H1 (cell line): ENCODE results near the gene RNF208. TPM values are rescaled to one million over a fixed set of nuclear protein-coding genes. Genes with fewer than 3 reads are reported as not detected.

Experiments
- CTCF ChIA-PET: fragments of 300-600 bp; sonication (Branson Sonifier 250); formaldehyde crosslinking; loops from one replicate; lab custom pipeline; 2021; ENCODE audit not compliant: partially characterized antibody; lab: Charles Lee
- POLR2A ChIA-PET: fragments of 300-600 bp; sonication (Branson Sonifier 250); formaldehyde crosslinking; loops from one replicate; lab custom pipeline; 2021; ENCODE audit warnings: inconsistent platforms; ENCODE audit not compliant: partially characterized antibody; lab: Charles Lee
- DNase-seq, 2 experiments: peaks; one replicate each; pipeline versions ENCODE4 v3.0.0 to v3.0.0-alpha.2; 2010 to 2022; ENCODE audit warnings: low spot score in 2 of 2, low read depth in 1 of 2, mixed read lengths in 1 of 2
- FAIRE-seq: peaks from 2 replicates; lab custom pipeline; 2011; peaks lifted over from hg19 to GRCh38; lab: Jason Lieb, UNC
- H2AFZ ChIP-seq: 2 replicates; pipeline ENCODE4 v1.8.1; 2012; ENCODE audit warnings: low read length, inconsistent platforms
- H2AK5ac ChIP-seq: 2 replicates; pipeline ENCODE4 v1.6.1; 2013; ENCODE audit warnings: low read depth, low read length
- H2BK120ac ChIP-seq: replicated peaks from 2 replicates; pipeline ENCODE3; 2013; ENCODE audit warnings: low read depth, low read length, inconsistent platforms
- H2BK12ac ChIP-seq: 2 replicates; pipeline ENCODE4 v1.6.1; 2013; ENCODE audit warnings: low read depth, low read length
- H2BK15ac ChIP-seq: 2 replicates; pipeline ENCODE4 v1.6.1; 2013; ENCODE audit warnings: low read length
- H2BK20ac ChIP-seq: 2 replicates; pipeline ENCODE4 v1.6.1; 2013; ENCODE audit warnings: low read length
- H2BK5ac ChIP-seq: 2 replicates; pipeline ENCODE4 v1.6.1; 2013; ENCODE audit warnings: low read depth, low read length
- H3K14ac ChIP-seq: 2 replicates; pipeline ENCODE4 v1.6.1; 2013; ENCODE audit warnings: inconsistent platforms; ENCODE audit not compliant: insufficient read length
- H3K18ac ChIP-seq: 2 replicates; pipeline ENCODE4 v1.6.1; 2013; ENCODE audit warnings: low read length; ENCODE audit errors: extremely low read depth
- H3K23ac ChIP-seq: 2 replicates; pipeline ENCODE4 v1.6.1; 2013; ENCODE audit warnings: inconsistent platforms; ENCODE audit not compliant: insufficient read length
- H3K23me2 ChIP-seq: 2 replicates; pipeline ENCODE4 v1.6.1; 2013; ENCODE audit warnings: low read depth, low read length
- H3K27ac ChIP-seq: 2 replicates; pipeline ENCODE4 v1.6.1; 2011; ENCODE audit warnings: low read depth, low read length, inconsistent platforms
- H3K27me3 ChIP-seq, 4 experiments: replicated peaks in 1 of 4; 1 replicate in 1 of 4; 2 replicates in 3 of 4; pipeline versions ENCODE4 v1.6.1 to v1.8.1; 2011 to 2013; ENCODE audit warnings: low read length in 3 of 4, mild to moderate bottlenecking in 3 of 4, inconsistent platforms in 2 of 4, mixed read lengths in 2 of 4, moderate library complexity in 1 of 4; ENCODE audit not compliant: control insufficient read depth in 3 of 4, insufficient read depth in 3 of 4; ENCODE audit errors: extremely low read depth in 1 of 4
- H3K36me3 ChIP-seq, 4 experiments: 2 replicates each; pipeline versions ENCODE4 v1.6.1 to v1.8.1; 2011 to 2013; ENCODE audit warnings: mild to moderate bottlenecking in 4 of 4, low read length in 3 of 4, moderate library complexity in 2 of 4, control low read depth in 1 of 4, inconsistent platforms in 1 of 4; ENCODE audit not compliant: insufficient read depth in 4 of 4, control insufficient read depth in 2 of 4
- H3K4ac ChIP-seq: replicated peaks from 2 replicates; pipeline ENCODE3; 2013; ENCODE audit warnings: low read length, low read depth, mixed read lengths, inconsistent platforms; ENCODE audit not compliant: insufficient read length
- H3K4me1 ChIP-seq, 4 experiments: replicated peaks in 1 of 4; 1 replicate in 1 of 4; 2 replicates in 3 of 4; pipeline versions ENCODE4 v1.6.1 to v1.8.1; 2011 to 2013; ENCODE audit warnings: low read length in 3 of 4, inconsistent platforms in 2 of 4, mixed read lengths in 1 of 4; ENCODE audit not compliant: insufficient read depth in 4 of 4, control insufficient read depth in 3 of 4
- H3K4me2 ChIP-seq, 2 experiments: 2 replicates each; pipeline versions ENCODE4 v1.6.1 to v1.8.1; 2011 to 2013; ENCODE audit warnings: low read depth in 2 of 2, low read length in 2 of 2, control low read depth in 1 of 2, inconsistent platforms in 1 of 2, mild to moderate bottlenecking in 1 of 2; ENCODE audit not compliant: insufficient read depth in 1 of 2
- H3K4me3 ChIP-seq, 4 experiments: fragments of 200-600, 300-600 bp in 1 of 4; sonication (generic), shearing (Covaris generic), sonication (Bioruptor Twin) in 1 of 4; 2 replicates each; pipeline versions ENCODE4 v1.5.1 to v1.8.1; 2011 to 2016; ENCODE audit warnings: low read length in 4 of 4, low read depth in 3 of 4, control low read depth in 2 of 4, inconsistent platforms in 2 of 4, mild to moderate bottlenecking in 2 of 4, mixed read lengths in 1 of 4, moderate library complexity in 1 of 4; ENCODE audit not compliant: insufficient read depth in 2 of 4; ENCODE audit errors: extremely low read depth in 1 of 4
- H3K56ac ChIP-seq: replicated peaks from 2 replicates; pipeline ENCODE3; 2013; ENCODE audit warnings: low read depth, mild to moderate bottlenecking, mixed read lengths, low read length, inconsistent platforms; ENCODE audit not compliant: insufficient read length
- H3K79me1 ChIP-seq: 2 replicates; pipeline ENCODE4 v1.6.1; 2013; ENCODE audit warnings: low read depth, low read length, control low read depth
- H3K79me2 ChIP-seq, 2 experiments: 2 replicates each; pipeline versions ENCODE4 v1.6.1 to v1.8.1; 2012 to 2013; ENCODE audit warnings: low read length in 2 of 2, mild to moderate bottlenecking in 2 of 2, inconsistent platforms in 1 of 2; ENCODE audit not compliant: insufficient read depth in 2 of 2, control insufficient read depth in 1 of 2
- H3K9ac ChIP-seq, 4 experiments: replicated peaks in 1 of 4; 1 replicate in 1 of 4; 2 replicates in 3 of 4; pipeline versions ENCODE4 v1.6.1 to v1.8.1; 2011 to 2013; ENCODE audit warnings: low read depth in 3 of 4, low read length in 3 of 4, control low read depth in 2 of 4, mild to moderate bottlenecking in 2 of 4, moderate library complexity in 2 of 4, inconsistent platforms in 1 of 4; ENCODE audit errors: extremely low read depth in 1 of 4
- H3K9me3 ChIP-seq, 2 experiments: 2 replicates each; pipeline versions ENCODE4 v1.6.1 to v1.8.1; 2012 to 2013; ENCODE audit warnings: mild to moderate bottlenecking in 2 of 2, moderate library complexity in 2 of 2, control low read depth in 1 of 2, inconsistent platforms in 1 of 2, low read depth in 1 of 2, low read length in 1 of 2, mixed read lengths in 1 of 2; ENCODE audit not compliant: insufficient read depth in 2 of 2
- H4K20me1 ChIP-seq, 2 experiments: replicated peaks in 1 of 2; 2 replicates each; pipeline versions ENCODE3 to v1.8.1; 2011 to 2013; ENCODE audit warnings: inconsistent platforms in 2 of 2, low read length in 2 of 2, mild to moderate bottlenecking in 1 of 2; ENCODE audit not compliant: insufficient read depth in 2 of 2, control insufficient read depth in 1 of 2
- H4K5ac ChIP-seq: 2 replicates; pipeline ENCODE4 v1.6.1; 2013; ENCODE audit warnings: low read length, low read depth, mixed read lengths, inconsistent platforms; ENCODE audit not compliant: insufficient read length
- H4K8ac ChIP-seq: 2 replicates; pipeline ENCODE4 v1.8.0; 2013; ENCODE audit warnings: mild to moderate bottlenecking, moderate library complexity, low read length, inconsistent platforms; ENCODE audit not compliant: insufficient read depth; ENCODE audit errors: extremely low read depth
- H4K91ac ChIP-seq: replicated peaks from 2 replicates; pipeline ENCODE3; 2013; ENCODE audit warnings: low read length, mixed read lengths, inconsistent platforms; ENCODE audit not compliant: insufficient read length
- E2F6 ChIP-seq: IDR thresholded peaks from 2 replicates; pipeline ENCODE4 v1.6.1; 2012; ENCODE audit warnings: inconsistent platforms
- EP300 ChIP-seq, 2 experiments: IDR thresholded peaks; 1 replicate in 1 of 2; 2 replicates in 1 of 2; pipeline ENCODE4 v1.6.1; 2011 to 2012; ENCODE audit warnings: low read depth in 2 of 2, low read length in 2 of 2, mild to moderate bottlenecking in 2 of 2, borderline replicate concordance in 1 of 2, inconsistent platforms in 1 of 2, moderate library complexity in 1 of 2
- GTF2F1 ChIP-seq: IDR thresholded peaks from 2 replicates; pipeline ENCODE4 v1.6.1; 2012; ENCODE audit warnings: low read depth, low read length, improper control_type of control experiment, borderline replicate concordance
- HDAC6 ChIP-seq: IDR thresholded peaks from one replicate; pipeline ENCODE4 v1.7.1; 2012; ENCODE audit warnings: low read depth, mild to moderate bottlenecking, inconsistent platforms, low read length, moderate library complexity
- KDM1A ChIP-seq: fragments of 200-600, 300-600 bp; sonication (generic); IDR thresholded peaks from 2 replicates; pipeline ENCODE4 v1.7.1; 2016; ENCODE audit warnings: mild to moderate bottlenecking, low read length, borderline replicate concordance
- NANOG ChIP-seq: IDR thresholded peaks from 2 replicates; pipeline ENCODE4 v1.6.1; 2011; ENCODE audit warnings: low read length, low read depth, mild to moderate bottlenecking, inconsistent platforms; ENCODE audit not compliant: insufficient read depth, poor library complexity, severe bottlenecking
- NRF1 ChIP-seq: IDR thresholded peaks from 2 replicates; pipeline ENCODE4 v1.6.1; 2011; ENCODE audit warnings: mild to moderate bottlenecking, low read depth, low read length, improper control_type of control experiment
- PHF8 ChIP-seq: fragments of 200-600 bp; sonication (generic); conservative IDR thresholded peaks from 2 replicates; pipeline ENCODE4 v1.7.1; 2012; ENCODE audit warnings: low read depth, mild to moderate bottlenecking, inconsistent platforms, low read length, moderate library complexity
- RFX5 ChIP-seq: IDR thresholded peaks from 2 replicates; pipeline ENCODE4 v1.6.1; 2011; ENCODE audit warnings: low read depth, low read length, improper control_type of control experiment, borderline replicate concordance
- RNF2 ChIP-seq: fragments of 200-900, 300-1000 bp; sonication (generic); IDR thresholded peaks from 2 replicates; pipeline ENCODE4 v1.7.1; 2016; ENCODE audit warnings: borderline replicate concordance, low read depth, mild to moderate bottlenecking, antibody characterized with exemption, low read length; ENCODE audit not compliant: poor library complexity, severe bottlenecking; ENCODE audit errors: missing control alignments
- SIRT6 ChIP-seq: IDR thresholded peaks from one replicate; pipeline ENCODE4 v1.7.1; 2012; ENCODE audit warnings: low read length, inconsistent platforms
- TEAD4 ChIP-seq: IDR thresholded peaks from 2 replicates; pipeline ENCODE4 v1.6.1; 2012; ENCODE audit warnings: low read depth, low read length, inconsistent platforms, mixed read lengths
- WGBS, 2 experiments: shearing (Covaris generic) in 1 of 2; methylation state at CpG; one replicate each; pipeline versions ENCODE4 v1.1.6 to v1.1.7; 2013 to 2015; ENCODE audit warnings: low lambda C conversion rate in 2 of 2, mixed read lengths in 2 of 2, inconsistent platforms in 1 of 2, low coverage in 1 of 2, missing lambda C conversion rate in 1 of 2; ENCODE audit not compliant: insufficient replicate concordance in 2 of 2, insufficient coverage in 1 of 2, insufficient read length in 1 of 2; ENCODE audit errors: extremely low coverage in 1 of 2, missing lambda C conversion rate in 1 of 2; 5-methylcytosine and 5-hydroxymethylcytosine counted together
- polyA plus RNA-seq, 7 experiments: library from polyadenylated mRNA; depleted of rRNA in 3 of 7; stranded (reverse) in 5 of 7; unstranded in 2 of 7; fragments of >200 nt in 5 of 7; fragments of 200-250 nt in 2 of 7; gene quantifications; 1 replicate in 5 of 7; 2 replicates in 1 of 7; 4 replicates in 1 of 7; pipeline versions ENCODE4 v1.2.1 to v1.2.3, GENCODE V29; 2011 to 2013; ENCODE audit warnings: missing spikeins in 2 of 7, mixed read lengths in 2 of 7
- total RNA-seq: library from RNA; stranded (reverse); fragmentation: NEBNext Ultra II Directional; extraction: Animal tissue kit (Norgen Biotek cat#: 25700); gene quantifications from 2 replicates; pipeline ENCODE4 v1.2.1, GENCODE V29; 2021

Gene RNF208
- total and polyA plus RNA-seq, 2 of the 8 experiments (the other 6 are each of a cell fraction or from before 2014, with no cell fraction given), result 2.7 to 7.7 TPM

GRCh38 chr9:137182836-137183235 is 39.2 kb downstream of the RNF208 start:
- WGBS, 2 experiments, result 81% methylated on average over 17 of the region's 17 CpGs; no CpG with 5 or more reads in 1 of the 2 experiments
- H3K4me2 ChIP-seq, result no peak overlapping the region
- H4K8ac ChIP-seq, result no peak overlapping the region
- no peak overlapping the region for H3K23ac ChIP-seq
- H3K9me3 ChIP-seq, result no peaks in the 10 kb centered on the region
- no peak overlapping the region for H4K91ac ChIP-seq
- no peak overlapping the region for H2BK12ac ChIP-seq
- H3K79me2 ChIP-seq, result peaks cover 0 to 17% of the 10 kb centered on the region in 2 experiments; a peak in 2 of 4 replicates
- peaks cover 2 to 24% of the 10 kb centered on the region in 2 experiments for H4K20me1 ChIP-seq
- H3K4me3 ChIP-seq, result no peak overlapping the region
- peaks cover 3% of the 10 kb centered on the region for H3K79me1 ChIP-seq
- H2AFZ ChIP-seq, result no peak overlapping the region
- H4K5ac ChIP-seq, result no peak overlapping the region
- no peak overlapping the region for H3K27ac ChIP-seq
- FAIRE-seq (no peak), DNase-seq (no peak)
- peaks cover 0 to 40% (median 10%) of the 10 kb centered on the region in 4 experiments; a peak in 7 of 8 replicates for H3K36me3 ChIP-seq
- H3K9ac ChIP-seq, result no peak overlapping the region
- H3K14ac ChIP-seq, result no peak overlapping the region
- H3K4ac ChIP-seq, result no peak overlapping the region
- H2BK120ac ChIP-seq, result no peak overlapping the region
- no peak overlapping the region for H2BK5ac ChIP-seq
- H2AK5ac ChIP-seq, result no peak overlapping the region
- peaks cover 4% of the 10 kb centered on the region; the same call in 1 of the 2 replicates for H3K23me2 ChIP-seq
- H3K4me1 ChIP-seq, result peaks cover 0 to 9% (median 3%) of the 10 kb centered on the region in 4 experiments; a peak in 3 of 7 replicates
- H3K56ac ChIP-seq, result no peak overlapping the region
- CTCF ChIA-PET, result interaction anchor here (0.6 to 0.9 kb wide), 2 partner anchors 54 to 116 kb away, joined by 3 to 5 read pairs; no protein-coding TSS in a partner anchor
- H2BK20ac ChIP-seq, result no peak overlapping the region
- H3K18ac ChIP-seq, result no peak overlapping the region
- H3K27me3 ChIP-seq, result no peaks in the 10 kb centered on the region; a peak in 1 of 7 replicates
- no peak overlapping the region for H2BK15ac ChIP-seq
- POLR2A ChIA-PET, result no interaction called here
- no peak for TF ChIP-seq KDM1A
- no peak for TF ChIP-seq EP300 (IDR thresholded peaks at IDR 0.05; ENCODE audit: borderline replicate concordance in 1 of 2, low read depth in 2 of 2, low read length in 2 of 2)
- TF ChIP-seq HDAC6, result no peak
- no peak for TF ChIP-seq PHF8
- TF ChIP-seq TEAD4, result no peak
- no peak for TF ChIP-seq GTF2F1
- TF ChIP-seq RFX5, result no peak
- TF ChIP-seq E2F6, result no peak
- no peak for TF ChIP-seq NRF1
- TF ChIP-seq SIRT6, result no peak
- no peak for TF ChIP-seq NANOG
- no peak for TF ChIP-seq RNF2
